Endothelial cell of umbilical vein (primary cell): ENCODE measurements around the gene N4BP2L1. TPM values are rescaled to one million over a fixed set of nuclear protein-coding genes. Genes with fewer than 3 reads are reported as not detected.

Source experiments
- BruUV-seq: library from RNA; stranded (reverse); fragments of 400-500 nt; replicated peaks from 2 replicates; lab custom pipeline; 2021; lab: Mats Ljungman, UMichigan
- CTCF ChIA-PET: fragments of 300-600, 350-600 bp; sonication (Branson Sonifier 250); formaldehyde crosslinking; loops from one replicate; lab custom pipeline; 2021; ENCODE audit warnings: antibody characterized with exemption, inconsistent platforms; lab: Charles Lee
- POLR2A ChIA-PET: fragments of 300-600, 350-600 bp; sonication (Branson Sonifier 250); formaldehyde crosslinking; loops from one replicate; lab custom pipeline; 2021; ENCODE audit warnings: antibody characterized with exemption, inconsistent platforms; lab: Charles Lee
- DNase-seq: peaks from one replicate; pipeline ENCODE4 v3.0.0-alpha.2; 2011; ENCODE audit warnings: low read depth, low spot score
- FAIRE-seq: peaks from 2 replicates; lab custom pipeline; 2011; peaks lifted over from hg19 to GRCh38; lab: Jason Lieb, UNC
- H2AFZ ChIP-seq: 2 replicates; pipeline ENCODE4 v1.6.0; 2012; ENCODE audit warnings: low read depth, low read length, control low read depth, inconsistent platforms
- H3K27ac ChIP-seq: 2 replicates; pipeline ENCODE4 v1.5.1; 2011; ENCODE audit warnings: low read depth, mild to moderate bottlenecking, control low read depth, low read length, moderate library complexity; ENCODE audit not compliant: insufficient read depth
- H3K27me3 ChIP-seq, 2 experiments: 2 replicates each; pipeline versions ENCODE4 v1.6.0 to v1.6.1; 2011; ENCODE audit warnings: low read length in 2 of 2, mixed read lengths in 1 of 2; ENCODE audit not compliant: control insufficient read depth in 2 of 2, insufficient read depth in 2 of 2
- H3K36me3 ChIP-seq, 2 experiments: 2 replicates in 1 of 2; 3 replicates in 1 of 2; pipeline ENCODE4 v1.5.1; 2011; ENCODE audit warnings: low read length in 2 of 2, mild to moderate bottlenecking in 1 of 2, moderate library complexity in 1 of 2; ENCODE audit not compliant: control insufficient read depth in 2 of 2, insufficient read depth in 2 of 2; ENCODE audit errors: extremely low read depth in 1 of 2
- H3K4me1 ChIP-seq: 3 replicates; pipeline ENCODE4 v1.5.1; 2011; ENCODE audit warnings: mild to moderate bottlenecking, low read length; ENCODE audit not compliant: control insufficient read depth, insufficient read depth; ENCODE audit errors: extremely low read depth
- H3K4me2 ChIP-seq: 2 replicates; pipeline ENCODE4 v1.6.1; 2011; ENCODE audit warnings: low read length, control low read depth, mixed read lengths; ENCODE audit not compliant: insufficient read depth
- H3K4me3 ChIP-seq, 3 experiments: fragments of 200-600 bp in 1 of 3; sonication (generic), shearing (Covaris generic) in 1 of 3; replicated peaks in 1 of 3; 2 replicates each; pipeline ENCODE4 v1.5.1; 2011 to 2016; ENCODE audit warnings: control low read depth in 3 of 3, low read length in 3 of 3, mild to moderate bottlenecking in 2 of 3, inconsistent platforms in 1 of 3, low read depth in 1 of 3, moderate library complexity in 1 of 3; ENCODE audit not compliant: insufficient read depth in 1 of 3
- H3K79me2 ChIP-seq: 2 replicates; pipeline ENCODE4 v1.6.0; 2012; ENCODE audit warnings: low read length, inconsistent platforms; ENCODE audit not compliant: control insufficient read depth, insufficient read depth
- H3K9ac ChIP-seq: replicated peaks from 2 replicates; pipeline ENCODE3; 2011; ENCODE audit warnings: low read length, control low read depth; ENCODE audit not compliant: insufficient read depth; ENCODE audit errors: extremely low read depth
- H3K9me1 ChIP-seq: replicated peaks from 3 replicates; pipeline ENCODE4 v1.6.0; 2011; ENCODE audit warnings: mild to moderate bottlenecking, low read length; ENCODE audit not compliant: control insufficient read depth, insufficient read depth; ENCODE audit errors: extremely low read depth
- H3K9me3 ChIP-seq: replicated peaks from 2 replicates; pipeline ENCODE4 v1.5.1; 2012; ENCODE audit warnings: low read length, inconsistent platforms; ENCODE audit not compliant: control insufficient read depth, insufficient read depth
- H4K20me1 ChIP-seq: replicated peaks from 2 replicates; pipeline ENCODE3; 2011; ENCODE audit warnings: mild to moderate bottlenecking, low read length; ENCODE audit not compliant: control insufficient read depth, insufficient read depth; ENCODE audit errors: extremely low read depth
- FOS ChIP-seq: IDR thresholded peaks from 2 replicates; pipeline ENCODE4 v1.6.1; 2011; ENCODE audit warnings: mild to moderate bottlenecking, low read length, moderate library complexity, borderline replicate concordance; ENCODE audit not compliant: insufficient read depth
- JUN ChIP-seq: IDR thresholded peaks from 2 replicates; pipeline ENCODE4 v1.6.1; 2011; ENCODE audit warnings: borderline replicate concordance, low read depth; ENCODE audit not compliant: insufficient read length, insufficient read depth
- MYC ChIP-seq: IDR thresholded peaks from one replicate; pipeline ENCODE4 v1.6.1; 2011; ENCODE audit warnings: mild to moderate bottlenecking, low read depth, low read length
- POLR2A ChIP-seq: IDR thresholded peaks from 2 replicates; pipeline ENCODE4 v1.6.1; 2012; ENCODE audit warnings: low read depth, mild to moderate bottlenecking, control low read depth, low read length
- dilution Hi-C: fragments of 300-500 bp; cut with MboI; formaldehyde crosslinking; loops from one replicate; pipeline ENCODE4 v1.15.0; 2019; ENCODE audit warnings: low sequenced_read_pairs; ENCODE audit not compliant: extremely low pct_ligation_motif_present
- intact Hi-C: fragments of 100-400 bp; cut with micrococcal nuclease; formaldehyde crosslinking; loops from one replicate; pipeline ENCODE4 v1.10.0; 2022
- polyA plus RNA-seq, 4 experiments: library from polyadenylated mRNA; depleted of rRNA in 3 of 4; stranded (reverse) in 3 of 4; unstranded in 1 of 4; fragments of >200 nt; gene quantifications; 2 replicates each; pipeline versions ENCODE4 v1.2.1 to v1.2.3, GENCODE V29; 2011 to 2012; ENCODE audit warnings: missing spikeins in 1 of 4
- total RNA-seq: library from RNA; stranded (reverse); gene quantifications from 2 replicates; pipeline ENCODE4 v1.2.3, GENCODE V29; 2021
- TF ChIP-seq, protein P1 (sequence below): IDR thresholded peaks from 2 replicates; pipeline ENCODE4 v1.6.1; 2011; ENCODE audit not compliant: insufficient read depth, insufficient read length
- TF ChIP-seq, protein P2 (sequence below), 2 donors: IDR thresholded peaks; 1 replicate in 1 of 2; 2 replicates in 1 of 2; pipeline ENCODE4 v1.5.1; 2011; ENCODE audit warnings: low read length in 2 of 2, mild to moderate bottlenecking in 2 of 2, moderate library complexity in 2 of 2, control low read depth in 1 of 2, inconsistent platforms in 1 of 2, low read depth in 1 of 2; ENCODE audit not compliant: insufficient read depth in 1 of 2; ENCODE audit errors: extremely low read depth in 1 of 2

The N4BP2L1 gene
- total and polyA plus RNA-seq, 2 donors (not counting 3 experiments of a cell fraction or from before 2014, with no cell fraction given): 1.1 to 2.1 TPM

DNA sequence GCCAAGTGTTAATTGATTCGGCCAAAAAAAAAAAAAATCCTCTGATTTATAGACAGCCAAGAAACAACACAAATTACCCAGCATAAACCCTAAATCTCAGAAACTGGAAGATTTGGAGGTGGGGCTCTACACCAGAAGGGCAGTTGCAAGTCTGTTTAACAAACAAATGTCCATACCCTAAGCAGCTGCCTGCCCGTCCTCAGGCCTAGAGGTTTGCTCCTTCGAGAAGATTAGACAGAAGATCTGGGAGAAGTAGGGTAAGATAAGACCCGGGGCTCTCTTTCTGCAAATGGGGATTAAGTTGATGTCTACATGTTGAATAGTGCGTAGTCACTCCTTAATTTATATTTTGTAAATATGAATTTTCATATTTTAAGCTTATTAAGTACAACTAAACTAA, 3.4 kb upstream of the N4BP2L1 start:
- ChIA-PET POLR2A (no interaction called here), CTCF (no interaction called here)
- Histone ChIP-seq H3K9me3 (no peaks in the 10 kb centered on the region), H3K36me3 (no peaks in the 10 kb centered on the region), H3K4me1 (peaks cover 11% of the 10 kb centered on the region), H3K27ac (no peak overlapping the region), H3K9ac (no peak overlapping the region), H3K4me2 (no peak overlapping the region), H3K27me3 (no peaks in the 10 kb centered on the region), H2AFZ (no peak overlapping the region), H3K9me1 (no peaks in the 10 kb centered on the region), H4K20me1 (no peaks in the 10 kb centered on the region), H3K4me3 (no peak overlapping the region), H3K79me2 (no peaks in the 10 kb centered on the region)
- dilution Hi-C loops: no loop called here
- no peak for TF ChIP-seq POLR2A
- TF ChIP-seq, protein P1, sequence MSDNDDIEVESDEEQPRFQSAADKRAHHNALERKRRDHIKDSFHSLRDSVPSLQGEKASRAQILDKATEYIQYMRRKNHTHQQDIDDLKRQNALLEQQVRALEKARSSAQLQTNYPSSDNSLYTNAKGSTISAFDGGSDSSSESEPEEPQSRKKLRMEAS: no peak
- no peak for TF ChIP-seq MYC
- TF ChIP-seq, protein P2, sequence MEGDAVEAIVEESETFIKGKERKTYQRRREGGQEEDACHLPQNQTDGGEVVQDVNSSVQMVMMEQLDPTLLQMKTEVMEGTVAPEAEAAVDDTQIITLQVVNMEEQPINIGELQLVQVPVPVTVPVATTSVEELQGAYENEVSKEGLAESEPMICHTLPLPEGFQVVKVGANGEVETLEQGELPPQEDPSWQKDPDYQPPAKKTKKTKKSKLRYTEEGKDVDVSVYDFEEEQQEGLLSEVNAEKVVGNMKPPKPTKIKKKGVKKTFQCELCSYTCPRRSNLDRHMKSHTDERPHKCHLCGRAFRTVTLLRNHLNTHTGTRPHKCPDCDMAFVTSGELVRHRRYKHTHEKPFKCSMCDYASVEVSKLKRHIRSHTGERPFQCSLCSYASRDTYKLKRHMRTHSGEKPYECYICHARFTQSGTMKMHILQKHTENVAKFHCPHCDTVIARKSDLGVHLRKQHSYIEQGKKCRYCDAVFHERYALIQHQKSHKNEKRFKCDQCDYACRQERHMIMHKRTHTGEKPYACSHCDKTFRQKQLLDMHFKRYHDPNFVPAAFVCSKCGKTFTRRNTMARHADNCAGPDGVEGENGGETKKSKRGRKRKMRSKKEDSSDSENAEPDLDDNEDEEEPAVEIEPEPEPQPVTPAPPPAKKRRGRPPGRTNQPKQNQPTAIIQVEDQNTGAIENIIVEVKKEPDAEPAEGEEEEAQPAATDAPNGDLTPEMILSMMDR (IDR thresholded peaks at IDR 0.05; ENCODE audit: extremely low read depth in 1 of 2, insufficient read depth in 1 of 2, low read depth in 1 of 2, low read length in 2 of 2): no peak
- no peak for TF ChIP-seq FOS
- no peak for TF ChIP-seq JUN
- FAIRE-seq (no peak), DNase-seq (no peak)
- no TSS peak for BruUV-seq
- intact Hi-C loops: no loop called here
